MM.1S (cell line): ENCODE measurements around the gene MEMO1.
"Not testable (repeated sequence)": the region's sequence is repeated elsewhere in the genome, so short reads cannot be mapped to it uniquely, and the experiment has no call there.

Source experiments
- DNase-seq: peaks from one replicate; pipeline ENCODE4 v3.0.0-alpha.2; 2015
- H2AFZ ChIP-seq: fragments of 300-600 bp; sonication (generic); 2 replicates; pipeline ENCODE4 v1.6.0; 2016; ENCODE audit warnings: antibody characterized with exemption, low read length
- H3F3A ChIP-seq: fragments of 300-600 bp; sonication (generic); 2 replicates; pipeline ENCODE4 v1.6.1; 2016; ENCODE audit warnings: mild to moderate bottlenecking, antibody characterized with exemption, low read length, moderate library complexity, mixed read lengths; ENCODE audit not compliant: insufficient read depth
- H3K27ac ChIP-seq: fragments of 300-600 bp; sonication (generic); 2 replicates; pipeline ENCODE4 v1.5.1; 2016; ENCODE audit warnings: mild to moderate bottlenecking, low read length
- H3K27me3 ChIP-seq: fragments of 300-600 bp; sonication (generic); replicated peaks from 2 replicates; pipeline ENCODE4 v1.6.0; 2016; ENCODE audit warnings: low read length; ENCODE audit not compliant: insufficient read depth
- H3K36me3 ChIP-seq: fragments of 300-600 bp; sonication (generic); replicated peaks from 2 replicates; pipeline ENCODE4 v1.6.1; 2016; ENCODE audit warnings: mild to moderate bottlenecking, low read length, mixed read lengths; ENCODE audit not compliant: insufficient read depth
- H3K4me1 ChIP-seq: fragments of 300-600 bp; sonication (generic); 2 replicates; pipeline ENCODE4 v1.6.1; 2016; ENCODE audit warnings: low read length, mixed read lengths
- H3K4me2 ChIP-seq: fragments of 300-600 bp; sonication (generic); 2 replicates; pipeline ENCODE4 v1.6.0; 2016; ENCODE audit warnings: low read depth, low read length
- H3K4me3 ChIP-seq: fragments of 300-600 bp; sonication (generic); 2 replicates; pipeline ENCODE4 v1.5.1; 2016; ENCODE audit warnings: low read length, mixed read lengths
- H3K79me2 ChIP-seq: fragments of 300-600 bp; sonication (generic); 2 replicates; pipeline ENCODE4 v1.6.1; 2016; ENCODE audit warnings: mixed run types, low read length, mixed read lengths
- H3K9ac ChIP-seq: fragments of 300-600 bp; sonication (generic); 2 replicates; pipeline ENCODE4 v1.6.1; 2016; ENCODE audit warnings: low read length, mixed read lengths
- H3K9me2 ChIP-seq: fragments of 300-600 bp; sonication (generic); replicated peaks from 2 replicates; pipeline ENCODE4 v1.6.1; 2016; ENCODE audit warnings: mild to moderate bottlenecking, low read length, mixed read lengths; ENCODE audit not compliant: insufficient read depth
- H3K9me3 ChIP-seq: fragments of 300-600 bp; sonication (generic); replicated peaks from 2 replicates; pipeline ENCODE4 v1.6.1; 2016; ENCODE audit warnings: mild to moderate bottlenecking, low read length, mixed read lengths; ENCODE audit not compliant: insufficient read depth
- H4K20me1 ChIP-seq: fragments of 300-600 bp; sonication (generic); 2 replicates; pipeline ENCODE4 v1.6.1; 2016; ENCODE audit warnings: mild to moderate bottlenecking, low read length, moderate library complexity, mixed read lengths; ENCODE audit not compliant: insufficient read depth
- CTCF ChIP-seq: fragments of 300-600 bp; sonication (generic); IDR thresholded peaks from 2 replicates; pipeline ENCODE4 v1.5.1; 2016; ENCODE audit warnings: antibody characterized with exemption, low read length, mixed read lengths
- EZH2 ChIP-seq: fragments of 300-600 bp; sonication (generic); optimal IDR thresholded peaks from 2 replicates; pipeline ENCODE3; 2017; ENCODE audit warnings: low read depth, mild to moderate bottlenecking, antibody characterized with exemption, low read length, mixed read lengths
- EZH2phosphoT487 ChIP-seq: fragments of 300-600 bp; sonication (generic); IDR thresholded peaks from 2 replicates; pipeline ENCODE4 v1.6.1; 2018; ENCODE audit warnings: antibody characterized with exemption, low read length

Gene MEMO1

DNA sequence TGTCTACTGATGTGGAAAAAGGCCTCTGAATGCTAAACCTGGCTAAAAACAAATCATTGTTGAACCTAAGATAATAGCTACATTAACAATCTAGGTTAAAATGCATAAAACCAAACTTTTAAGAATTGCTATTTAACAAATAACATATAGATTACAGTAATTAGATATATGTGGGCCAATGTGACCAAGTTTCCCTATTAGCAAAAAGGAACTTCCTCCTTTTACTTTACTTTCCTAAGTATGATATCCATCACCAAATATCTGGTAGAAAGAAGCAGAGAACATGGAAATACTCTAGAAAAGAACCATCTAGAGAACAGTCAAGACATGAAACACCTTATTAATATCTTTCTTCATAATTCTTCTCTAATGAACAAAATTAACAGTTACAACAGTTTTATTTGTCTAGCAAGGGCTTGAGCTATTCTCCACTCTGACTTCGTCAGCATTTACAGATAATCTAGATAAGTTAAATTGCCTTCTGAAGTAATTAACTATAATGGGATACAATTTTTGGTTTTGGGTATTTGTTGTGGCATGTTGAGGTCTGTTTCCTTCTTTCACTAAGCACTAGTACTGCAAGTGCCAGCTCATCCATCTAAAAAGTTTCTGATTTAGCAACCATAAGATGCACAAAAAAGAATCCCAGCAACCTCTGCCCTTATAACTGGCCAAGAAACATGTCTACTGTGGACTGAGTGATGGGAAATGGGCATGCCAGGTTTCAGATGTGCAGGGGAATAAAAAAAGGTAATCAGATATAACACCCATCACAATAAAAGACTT, 53.3 kb downstream of the MEMO1 start:
- no peaks in the 10 kb centered on the region for H3K36me3 ChIP-seq
- H3F3A ChIP-seq = no peaks in the 10 kb centered on the region
- no peak overlapping the region for H3K4me3 ChIP-seq
- no peak overlapping the region for H3K4me2 ChIP-seq
- no peaks in the 10 kb centered on the region for H4K20me1 ChIP-seq
- H3K4me1 ChIP-seq = peaks cover 1% of the 10 kb centered on the region
- no peaks in the 10 kb centered on the region for H3K27me3 ChIP-seq
- TF ChIP-seq EZH2 = no peak
- TF ChIP-seq EZH2phosphoT487 = no peak
- TF ChIP-seq CTCF = no peak
- H3K9me3 ChIP-seq = no peaks in the 10 kb centered on the region
- H3K27ac ChIP-seq = no peak overlapping the region
- H2AFZ ChIP-seq = no peak overlapping the region
- no peak for DNase-seq
- peaks cover 96% of the 10 kb centered on the region for H3K79me2 ChIP-seq
- H3K9me2 ChIP-seq = no peaks in the 10 kb centered on the region
- H3K9ac ChIP-seq = no peak overlapping the region

- not testable (repeated sequence) for H3K9me2 ChIP-seq, DNase-seq, H4K20me1 ChIP-seq, H3K9ac ChIP-seq, H3K4me1 ChIP-seq, H3F3A ChIP-seq, H2AFZ ChIP-seq, H3K4me3 ChIP-seq, H3K36me3 ChIP-seq, H3K27me3 ChIP-seq, H3K4me2 ChIP-seq, H3K9me3 ChIP-seq, H3K27ac ChIP-seq
- peaks cover 94% of the 10 kb centered on the region for H3K79me2 ChIP-seq
Measured at GRCh38 chr2:31956934-31957333, 53.9 kb downstream of the MEMO1 start.

DNA sequence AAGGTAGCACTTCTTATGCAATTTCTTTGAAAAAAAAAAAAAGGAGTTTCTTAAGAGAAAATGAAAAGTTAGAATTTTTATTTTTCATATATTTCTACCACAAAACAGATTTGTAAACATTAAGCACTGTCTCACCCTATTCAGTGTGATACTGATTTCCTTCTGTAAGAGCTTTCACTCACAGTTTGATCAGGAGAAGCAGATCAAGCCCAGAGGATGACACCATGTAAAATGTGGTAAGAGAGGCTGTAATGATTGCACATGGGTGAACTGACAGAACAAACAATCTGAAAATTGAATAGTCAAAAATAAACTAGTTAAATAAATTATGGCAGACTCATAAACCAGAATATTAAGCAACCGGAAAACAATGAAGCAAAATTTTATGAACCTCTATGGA, 54.5 kb downstream of the MEMO1 start:
- H3K4me3 ChIP-seq = no peak overlapping the region
- no peak overlapping the region for H3K4me2 ChIP-seq
- H3F3A ChIP-seq = no peaks in the 10 kb centered on the region
- no peaks in the 10 kb centered on the region for H3K36me3 ChIP-seq
- no peaks in the 10 kb centered on the region for H3K4me1 ChIP-seq
- H3K27ac ChIP-seq = no peak overlapping the region
- no peaks in the 10 kb centered on the region for H3K9me3 ChIP-seq
- H3K9me2 ChIP-seq = no peaks in the 10 kb centered on the region
- H3K9ac ChIP-seq = no peak overlapping the region
- DNase-seq = no peak
- no peak overlapping the region for H2AFZ ChIP-seq
- H3K79me2 ChIP-seq = peaks cover 92% of the 10 kb centered on the region
- H3K27me3 ChIP-seq = no peaks in the 10 kb centered on the region
- no peak for TF ChIP-seq EZH2phosphoT487
- TF ChIP-seq CTCF = no peak
- TF ChIP-seq EZH2 = no peak
- H4K20me1 ChIP-seq = no peaks in the 10 kb centered on the region

DNA sequence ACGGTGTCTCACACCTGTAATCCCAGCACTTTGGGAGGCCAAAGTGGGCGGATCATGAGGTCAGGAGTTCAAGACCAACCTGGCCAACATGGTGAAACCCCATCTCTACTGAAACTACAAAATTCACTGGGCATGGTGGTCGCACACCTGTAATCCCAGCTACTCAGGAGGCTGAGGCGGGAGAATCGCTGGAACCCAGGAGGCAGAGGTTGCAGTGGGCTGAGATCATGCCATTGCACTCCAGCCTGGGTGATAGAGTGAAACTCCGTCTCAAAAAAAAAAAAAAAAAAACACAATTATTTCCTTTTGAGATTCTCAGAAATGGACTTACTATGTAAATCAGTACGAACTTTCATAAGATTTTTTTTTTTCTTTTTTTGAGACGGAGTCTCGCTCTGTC, 57.7 kb downstream of the MEMO1 start:
- H3K9ac ChIP-seq, H3K27me3 ChIP-seq, DNase-seq, H3K36me3 ChIP-seq, H3K27ac ChIP-seq, H3K4me1 ChIP-seq, H3K9me3 ChIP-seq, H3F3A ChIP-seq, H4K20me1 ChIP-seq, H3K4me2 ChIP-seq, H3K9me2 ChIP-seq, H3K4me3 ChIP-seq, H2AFZ ChIP-seq: not testable (repeated sequence)
- H3K79me2 ChIP-seq = peaks cover 93% of the 10 kb centered on the region
